ENCODE measurements around the gene SLIT3.

Gene SLIT3

DNA sequence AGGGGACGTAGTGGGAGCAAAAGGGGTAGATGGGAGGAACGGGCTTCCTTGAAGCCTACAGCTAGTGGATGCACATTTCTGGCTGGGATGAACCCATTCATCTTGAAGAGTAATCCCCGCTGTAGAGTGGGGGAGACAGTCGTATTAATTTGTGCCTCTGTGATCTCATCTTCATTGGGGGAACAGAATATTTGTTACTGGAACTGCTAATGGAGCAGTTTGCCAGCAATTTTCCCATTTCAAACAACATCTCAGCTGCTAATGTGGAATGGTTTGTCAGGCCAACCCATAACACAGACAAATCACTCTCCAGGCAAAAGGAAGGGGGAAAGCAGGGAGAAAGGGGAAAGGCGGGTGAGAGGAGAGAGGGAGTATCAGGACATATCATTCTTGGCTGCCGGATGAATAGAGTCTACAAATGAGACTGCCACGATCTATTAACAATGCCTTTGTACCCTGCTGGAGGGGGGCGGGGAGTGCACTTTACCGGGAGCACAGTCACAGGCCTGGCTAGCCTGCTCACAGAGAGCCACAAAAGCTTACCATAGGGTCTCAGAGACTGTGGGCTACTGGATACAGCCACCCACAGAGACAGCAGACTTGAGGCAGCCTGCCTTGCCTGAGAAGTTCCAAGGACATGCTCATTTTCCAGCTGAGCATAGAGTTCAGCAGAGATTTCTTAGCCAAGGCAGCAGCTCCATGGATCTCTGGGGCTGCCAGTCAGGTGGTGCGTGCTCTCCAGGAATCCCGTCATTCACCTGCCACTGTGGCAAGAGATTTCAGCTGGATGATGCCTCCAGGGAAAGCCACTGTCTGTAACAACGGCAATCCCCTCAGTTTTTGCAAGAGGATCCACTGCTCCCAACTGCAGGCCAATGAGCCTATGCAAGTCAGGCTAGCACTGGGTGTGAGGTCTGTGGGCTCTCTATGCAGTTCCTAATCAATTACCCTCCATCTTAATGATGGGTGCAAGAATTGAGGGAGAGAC is 504.1 kb downstream of the SLIT3 start:
- no peak overlapping the region for H3K27ac ChIP-seq
- TF ChIP-seq, protein P1, sequence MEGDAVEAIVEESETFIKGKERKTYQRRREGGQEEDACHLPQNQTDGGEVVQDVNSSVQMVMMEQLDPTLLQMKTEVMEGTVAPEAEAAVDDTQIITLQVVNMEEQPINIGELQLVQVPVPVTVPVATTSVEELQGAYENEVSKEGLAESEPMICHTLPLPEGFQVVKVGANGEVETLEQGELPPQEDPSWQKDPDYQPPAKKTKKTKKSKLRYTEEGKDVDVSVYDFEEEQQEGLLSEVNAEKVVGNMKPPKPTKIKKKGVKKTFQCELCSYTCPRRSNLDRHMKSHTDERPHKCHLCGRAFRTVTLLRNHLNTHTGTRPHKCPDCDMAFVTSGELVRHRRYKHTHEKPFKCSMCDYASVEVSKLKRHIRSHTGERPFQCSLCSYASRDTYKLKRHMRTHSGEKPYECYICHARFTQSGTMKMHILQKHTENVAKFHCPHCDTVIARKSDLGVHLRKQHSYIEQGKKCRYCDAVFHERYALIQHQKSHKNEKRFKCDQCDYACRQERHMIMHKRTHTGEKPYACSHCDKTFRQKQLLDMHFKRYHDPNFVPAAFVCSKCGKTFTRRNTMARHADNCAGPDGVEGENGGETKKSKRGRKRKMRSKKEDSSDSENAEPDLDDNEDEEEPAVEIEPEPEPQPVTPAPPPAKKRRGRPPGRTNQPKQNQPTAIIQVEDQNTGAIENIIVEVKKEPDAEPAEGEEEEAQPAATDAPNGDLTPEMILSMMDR (conservative IDR thresholded peaks at IDR 0.05) = no peak

DNA sequence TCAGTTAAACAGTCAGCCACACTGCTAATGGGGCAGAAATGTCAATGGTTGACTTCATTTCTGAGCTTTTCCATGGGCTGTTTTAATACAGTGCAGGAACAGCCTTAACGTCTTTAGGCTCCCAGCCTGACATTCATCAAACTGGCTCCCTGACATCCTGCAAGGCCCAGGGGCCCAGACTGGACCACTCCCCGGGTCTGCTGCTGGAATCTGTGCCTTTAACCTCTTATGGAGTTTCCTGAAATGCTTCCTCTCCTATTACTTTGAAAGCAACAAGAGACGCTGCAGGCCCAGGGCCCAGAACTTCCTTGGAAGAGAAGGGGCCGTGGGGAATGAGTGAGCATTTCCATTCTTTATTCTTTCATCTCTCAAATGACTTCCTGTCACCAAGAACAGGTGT is 504.9 kb downstream of the SLIT3 start:
- TF ChIP-seq, protein P1 (conservative IDR thresholded peaks at IDR 0.05) = no peak
- no peak overlapping the region for H3K27ac ChIP-seq

DNA sequence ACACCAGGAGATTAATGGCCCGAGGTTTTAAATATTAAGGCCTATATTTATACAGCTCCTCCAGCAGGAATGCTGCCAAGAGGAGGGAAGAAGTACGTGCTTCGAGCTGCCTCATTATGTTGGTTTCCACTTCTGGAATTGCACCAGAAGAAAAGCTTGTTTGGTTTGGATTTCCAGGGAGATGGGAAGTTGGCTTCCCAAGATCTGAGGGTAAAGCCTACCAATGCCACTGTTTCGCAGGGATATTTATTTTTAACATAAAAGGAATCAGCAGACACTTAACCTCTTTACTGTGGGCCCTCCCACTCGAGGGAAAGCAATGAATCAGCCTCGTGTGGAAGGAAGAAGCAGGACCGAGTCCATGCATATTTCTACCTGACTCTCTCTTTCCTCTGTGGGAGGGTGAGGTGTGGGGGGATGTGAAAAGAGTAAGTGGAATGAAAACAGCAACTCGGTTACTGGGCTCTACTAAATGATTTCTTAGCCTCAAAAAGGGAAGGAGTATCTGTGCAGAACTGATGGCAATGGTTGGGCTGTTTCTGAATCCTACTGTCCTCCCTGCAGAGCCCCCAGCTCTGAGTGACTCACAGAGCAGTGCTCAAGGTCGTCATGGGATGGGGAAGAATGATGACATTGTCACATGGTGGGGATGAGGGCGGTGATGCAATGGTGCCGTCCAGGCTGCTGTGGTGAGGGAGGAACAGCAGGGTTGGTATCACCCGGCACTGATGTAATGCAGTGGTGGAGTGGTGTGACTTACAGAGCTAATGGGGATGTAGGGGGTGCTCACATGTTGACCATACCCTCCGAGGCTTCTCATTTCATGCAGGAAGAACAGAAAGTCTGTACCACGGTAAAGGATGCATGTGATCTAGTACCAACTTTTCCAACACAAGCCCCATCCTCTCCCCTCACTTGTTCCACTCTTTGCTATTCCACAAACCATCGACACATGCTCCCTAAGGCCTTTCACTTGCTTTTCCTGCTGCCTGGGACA is 506.8 kb downstream of the SLIT3 start:
- TF ChIP-seq, protein P1 (conservative IDR thresholded peaks at IDR 0.05) = no peak
- H3K27ac ChIP-seq = peak overlapping the region; percentile 54

DNA sequence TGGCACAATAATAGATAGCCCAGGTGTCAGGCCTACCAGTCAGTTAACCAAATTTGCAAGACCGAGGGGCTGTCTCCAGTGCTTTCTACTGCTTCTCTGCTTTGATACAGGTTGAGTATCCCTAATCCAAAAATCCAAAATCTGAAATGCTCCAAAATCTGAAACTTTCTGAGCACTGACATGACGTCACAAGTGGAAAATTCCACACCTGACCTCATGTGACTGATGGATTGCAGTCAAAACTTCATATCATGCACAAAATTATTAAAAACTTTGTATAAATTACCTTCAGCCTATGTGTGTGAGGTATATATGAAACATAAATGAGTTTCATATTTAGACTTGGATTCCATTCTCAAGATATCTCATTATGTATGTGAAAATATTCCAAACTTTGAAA is 508.3 kb downstream of the SLIT3 start:
- H3K27ac ChIP-seq = no peak overlapping the region
- TF ChIP-seq, protein P1 (conservative IDR thresholded peaks at IDR 0.05) = no peak

DNA sequence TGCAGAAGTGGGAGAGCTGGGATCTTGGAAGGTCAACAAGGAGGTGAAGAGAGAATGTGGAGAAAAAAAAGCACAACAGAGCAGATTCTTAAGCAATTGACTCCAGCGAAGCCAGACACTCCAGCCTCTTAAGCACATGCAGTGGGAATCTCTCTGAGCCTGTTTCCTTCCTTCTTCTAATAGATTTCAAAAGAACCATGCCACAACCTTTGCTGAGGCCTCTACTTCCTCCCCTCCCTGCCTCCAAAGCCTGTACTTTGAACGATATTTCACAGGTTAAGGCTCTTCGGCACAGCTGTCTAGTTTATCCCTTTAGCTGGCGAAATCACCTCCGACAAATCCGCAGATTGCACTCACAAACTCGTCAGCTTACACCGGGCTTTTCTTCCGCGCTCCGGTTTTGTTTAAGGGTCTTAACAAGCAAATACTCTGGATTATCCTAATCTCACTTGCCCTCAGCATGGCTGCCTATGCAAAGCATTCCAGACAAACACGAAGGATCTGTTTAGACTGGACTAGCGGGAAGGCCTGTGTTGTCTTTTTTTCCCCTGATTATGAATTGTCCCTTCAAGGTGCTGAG is 510.2 kb downstream of the SLIT3 start:
- H3K27ac ChIP-seq = no peak overlapping the region
- TF ChIP-seq, protein P1 (conservative IDR thresholded peaks at IDR 0.05) = no peak

DNA sequence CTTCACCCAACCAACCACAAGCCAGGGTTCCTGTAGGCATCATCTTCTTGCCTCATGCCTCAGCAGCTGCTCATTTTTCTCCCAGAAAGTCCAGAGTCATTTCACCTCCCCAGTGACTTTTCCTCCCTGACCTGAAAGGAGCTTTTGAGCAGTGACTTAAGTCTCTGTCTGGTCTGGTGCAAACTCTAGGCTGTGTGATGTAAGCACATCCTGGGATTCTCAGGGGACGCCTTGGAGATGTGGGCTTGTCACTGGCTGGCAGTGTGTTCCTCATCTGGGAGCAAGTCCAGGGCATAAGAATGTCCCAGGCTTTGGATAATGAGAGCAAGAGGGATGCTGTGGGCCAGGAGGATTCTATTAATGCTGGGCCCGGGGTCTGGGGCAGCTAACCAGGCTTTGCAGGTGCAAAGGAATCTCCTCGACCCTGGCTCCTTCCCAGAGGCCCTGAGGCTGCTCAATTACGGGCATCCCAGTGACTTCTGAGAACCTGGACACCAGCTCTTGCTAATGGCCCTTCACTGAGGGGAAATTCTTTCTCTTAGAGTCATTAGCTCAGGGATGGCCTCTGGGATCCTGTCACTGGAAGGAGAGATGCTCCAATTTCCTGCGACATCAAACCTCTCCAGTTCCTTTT is 510.8 kb downstream of the SLIT3 start:
- TF ChIP-seq, protein P1 (conservative IDR thresholded peaks at IDR 0.05) = no peak
- H3K27ac ChIP-seq = no peak overlapping the region

Measured in VCaP (cell line).